GM19025 (cell line): ENCODE measurements around the gene MED26.

Source experiments
- ATAC-seq: cut with Tn5 transposase; IDR thresholded peaks from one replicate; pipeline ENCODE4 v1.9.1; 2021; ENCODE audit warnings: mild to moderate bottlenecking, low read depth, moderate library complexity; ENCODE audit not compliant: unreplicated experiment

MED26 gene

DNA sequence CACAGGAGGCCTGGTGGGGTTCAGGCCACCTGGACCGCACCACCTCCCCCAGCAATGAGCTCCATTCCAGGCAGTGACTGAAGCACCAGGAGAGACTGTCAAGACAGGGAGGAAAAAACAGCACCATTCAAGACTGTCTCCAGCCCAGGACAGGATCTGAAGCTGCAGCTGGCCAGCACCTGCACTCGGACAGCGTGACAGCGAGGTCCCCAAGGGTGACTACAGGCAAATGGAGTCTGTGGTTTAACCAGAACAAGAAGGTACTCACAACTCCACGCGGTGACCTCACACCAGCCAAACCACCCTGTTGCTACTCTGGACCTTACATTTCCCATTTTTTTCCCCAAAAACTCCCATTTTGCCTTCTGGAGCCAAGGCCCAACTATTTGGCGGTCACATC, 9.8 kb downstream of the MED26 start:
- ATAC-seq, result no peak

DNA sequence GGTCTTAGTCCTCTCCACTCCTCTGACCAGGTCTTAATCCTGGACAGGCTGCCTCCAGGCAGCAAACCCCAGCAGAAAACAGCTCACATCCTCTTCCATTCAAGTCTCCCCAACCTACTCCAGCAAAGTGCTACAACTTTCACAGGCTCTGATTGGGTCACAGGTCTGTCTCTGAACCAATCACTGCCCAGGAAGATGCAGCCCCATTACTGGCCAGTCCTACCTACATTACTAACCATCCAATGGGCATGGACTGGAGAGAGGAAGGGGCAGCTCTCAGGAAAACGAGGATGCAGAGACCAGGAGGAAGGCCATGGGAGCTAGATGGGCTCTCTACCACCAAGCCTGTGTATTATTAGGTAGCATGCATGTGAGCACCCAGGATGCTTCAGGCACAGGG, 12.2 kb downstream of the MED26 start:
- no peak for ATAC-seq

- ATAC-seq, result no peak
These were observed 13.1 kb downstream of the MED26 start for GRCh38 chr19:16614941-16615340.

DNA sequence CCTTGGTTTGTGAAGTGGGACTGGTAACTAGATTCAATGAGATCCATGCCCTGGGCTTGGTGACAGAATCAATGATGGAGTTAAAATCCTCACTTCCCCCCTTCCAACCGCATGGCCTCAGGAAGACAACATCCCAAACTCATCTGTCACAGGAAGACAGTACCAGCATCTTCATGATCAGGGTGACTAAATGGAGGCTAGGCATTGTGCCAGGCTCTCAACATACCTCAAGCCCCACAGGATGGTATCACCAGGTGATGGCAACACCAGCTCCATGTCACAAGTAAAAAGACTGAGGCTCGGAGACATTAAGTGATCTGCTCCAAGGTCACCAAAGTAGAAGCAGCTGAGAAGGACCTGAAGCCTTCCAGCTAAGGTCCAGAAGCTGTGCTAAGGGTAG, 14.2 kb downstream of the MED26 start:
- no peak for ATAC-seq

DNA sequence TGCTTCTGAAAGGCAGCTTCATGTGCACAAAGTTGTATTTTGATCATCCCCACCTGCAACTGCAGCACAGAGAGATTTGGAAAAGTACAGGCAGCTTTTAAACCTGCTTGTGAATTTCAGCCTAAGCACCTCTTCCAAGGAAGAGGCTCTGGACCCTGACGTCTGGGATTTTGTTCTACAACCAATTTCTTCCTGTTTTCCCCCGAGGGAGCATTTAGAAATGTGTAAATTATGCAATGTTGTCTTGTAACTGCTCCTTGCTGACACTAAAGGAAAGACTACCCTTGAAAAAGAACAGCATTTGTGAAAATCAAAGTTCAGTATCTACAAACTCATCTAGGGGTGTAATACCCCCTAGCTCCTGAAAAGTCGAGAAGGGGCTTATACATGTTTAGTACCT, 15.4 kb downstream of the MED26 start:
- ATAC-seq, result no peak

GRCh38 chr19:16611121-16611520, 16.9 kb downstream of the MED26 start:
- ATAC-seq, result no peak

- ATAC-seq, result no peak
These were observed 18.3 kb downstream of the MED26 start for GRCh38 chr19:16609511-16610200.

GRCh38 chr19:16608290-16608739, 19.7 kb downstream of the MED26 start:
- ATAC-seq, result no peak

- no peak for ATAC-seq
These were observed 20.2 kb downstream of the MED26 start for GRCh38 chr19:16607819-16608218.

- no peak for ATAC-seq
These were observed 22.4 kb downstream of the MED26 start for GRCh38 chr19:16605553-16605994.

DNA sequence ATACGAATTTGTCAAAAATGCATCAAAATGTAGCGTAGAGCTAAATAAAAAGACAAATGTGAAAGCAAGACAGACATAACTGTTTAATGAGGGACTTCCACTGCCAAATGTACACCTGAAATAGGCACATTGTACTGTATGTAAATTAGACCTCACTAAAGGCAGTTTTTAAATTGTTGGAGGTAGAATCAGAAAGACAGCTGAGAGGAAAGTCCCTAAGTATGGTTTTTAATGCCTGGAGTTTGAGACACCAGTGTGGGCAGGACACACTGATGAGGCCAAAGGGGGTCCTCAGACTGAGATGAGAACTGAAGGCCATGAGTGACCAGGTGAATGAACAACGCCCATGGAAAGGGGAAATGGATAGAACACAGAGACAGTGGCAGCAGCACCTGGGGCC, 22.9 kb downstream of the MED26 start:
- no peak for ATAC-seq

- no peak for ATAC-seq
These were observed 23.4 kb downstream of the MED26 start for GRCh38 chr19:16604615-16605014.

GRCh38 chr19:16603090-16603489, 24.9 kb downstream of the MED26 start:
- no peak for ATAC-seq

DNA sequence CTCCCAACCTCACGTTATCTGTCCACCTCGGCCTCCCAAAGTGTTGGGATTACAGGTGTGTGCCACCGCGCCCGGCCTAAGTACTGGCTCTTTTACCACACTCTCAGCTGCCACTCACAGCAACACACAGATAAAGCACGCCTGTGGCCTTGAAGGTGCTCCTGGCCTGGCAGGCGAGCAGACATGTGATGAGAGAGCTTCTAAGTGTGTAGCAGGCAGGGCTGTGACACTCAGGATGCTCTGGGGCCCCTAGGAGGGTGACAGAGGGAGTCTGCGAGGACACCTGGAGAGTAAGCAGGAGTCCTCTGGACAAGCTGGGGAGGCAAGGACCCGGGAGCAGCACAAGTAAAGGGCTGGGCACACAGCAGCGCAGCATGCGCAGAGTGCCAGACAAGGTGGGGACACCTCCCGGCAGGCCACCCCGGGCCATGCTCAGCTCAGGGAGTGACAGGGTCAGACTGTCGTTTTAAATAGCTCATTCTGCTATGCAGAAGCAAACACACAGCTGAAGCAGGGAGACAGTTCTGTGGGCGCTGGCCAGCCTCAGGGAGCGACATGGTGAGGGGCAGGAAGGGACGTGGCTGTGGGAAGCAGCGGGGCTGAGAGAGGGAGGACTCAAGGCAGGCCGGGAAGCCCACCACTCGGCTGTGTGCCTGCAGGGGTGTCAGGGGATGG, 26.5 kb downstream of the MED26 start:
- ATAC-seq, result no peak

- no peak for ATAC-seq
These were observed 27.2 kb downstream of the MED26 start for GRCh38 chr19:16600824-16601223.

DNA sequence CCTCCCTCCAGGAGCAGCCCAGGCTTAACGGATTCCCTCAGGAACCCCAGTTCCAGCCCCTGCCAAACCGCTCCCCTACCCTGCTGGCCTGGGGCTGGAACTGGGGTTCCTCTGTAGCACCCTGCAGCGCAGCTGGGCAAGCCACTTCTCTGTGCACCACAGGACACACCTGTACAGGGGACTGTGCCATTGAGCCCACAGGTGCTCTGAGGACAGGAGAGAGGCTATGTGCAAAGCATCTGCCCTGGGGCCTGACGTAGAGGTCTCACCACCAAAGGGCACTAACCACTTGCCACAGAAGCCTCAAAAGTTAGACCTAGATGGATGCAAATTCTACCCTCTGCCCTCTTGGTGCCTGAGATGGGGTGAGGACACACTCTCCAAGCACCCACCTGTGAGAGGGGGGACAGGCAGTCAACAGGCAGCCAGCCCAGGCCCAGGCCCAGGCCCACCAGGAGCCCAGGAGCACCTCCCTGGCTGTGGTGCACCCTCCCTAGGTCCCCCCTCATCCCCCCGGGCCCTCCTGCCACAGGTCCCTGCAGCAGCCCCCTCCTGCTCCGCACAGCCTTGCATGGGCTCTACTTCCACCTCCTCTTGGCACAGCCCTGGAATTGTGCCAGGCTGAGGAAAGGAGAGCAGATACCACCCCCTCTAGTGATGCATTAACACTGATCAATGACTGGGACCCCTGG, 28.2 kb downstream of the MED26 start:
- ATAC-seq, result no peak

- ATAC-seq, result no peak
These were observed 29.2 kb downstream of the MED26 start for GRCh38 chr19:16598848-16599247.

GRCh38 chr19:16596399-16596798, 31.6 kb downstream of the MED26 start:
- ATAC-seq, result no peak

GRCh38 chr19:16595097-16595496, 32.9 kb downstream of the MED26 start:
- no peak for ATAC-seq

DNA sequence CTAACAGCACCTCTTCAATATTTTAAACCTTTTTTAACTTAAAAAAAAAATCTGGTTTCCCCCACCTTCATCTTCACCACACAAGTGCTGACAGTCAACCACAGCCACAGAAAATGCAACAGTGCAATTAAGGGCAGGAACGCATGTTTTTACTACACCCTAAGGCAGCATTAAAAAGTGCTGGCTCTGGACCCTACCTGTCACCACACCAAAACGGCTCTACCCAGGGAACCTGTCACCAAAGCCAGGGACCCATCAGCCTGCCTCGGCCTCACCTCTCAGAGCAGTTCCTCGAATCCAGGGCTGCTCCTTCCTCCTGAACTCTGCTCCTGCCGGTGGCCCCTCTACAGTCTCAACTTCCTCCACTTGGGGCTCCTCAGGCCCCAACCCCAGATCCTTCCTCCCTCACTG, 33.3 kb downstream of the MED26 start:
- no peak for ATAC-seq

GRCh38 chr19:16594131-16594586, 33.8 kb downstream of the MED26 start:
- no peak for ATAC-seq
